WTC11 (cell line): ENCODE measurements around the gene SORCS2. TPM values are rescaled to one million over a fixed set of nuclear protein-coding genes. Genes with fewer than 3 reads are reported as not detected.

Experiments
- ATAC-seq: fragments of 200-7000 bp; cut with Tn5 transposase; 2 replicates; pipeline ENCODE4 v1.10.0; 2021; ENCODE audit warnings: mild to moderate bottlenecking, moderate library complexity
- CTCF ChIA-PET: fragments of 300-600 bp; sonication (Branson Sonifier 250); formaldehyde crosslinking; loops from one replicate; lab custom pipeline; 2021; ENCODE audit warnings: antibody characterized with exemption; lab: Charles Lee
- POLR2A ChIA-PET: fragments of 350-600 bp; sonication (Branson Sonifier 250); formaldehyde crosslinking; loops from one replicate; lab custom pipeline; 2021; ENCODE audit warnings: antibody characterized with exemption; lab: Charles Lee
- DNase-seq: peaks from one replicate; pipeline ENCODE4 v3.0.0; 2021; ENCODE audit warnings: low spot score
- H3K27ac Mint-ChIP-seq: 2 replicates; pipeline ENCODE4 v1.8.0; 2021; ENCODE audit warnings: mixed read lengths
- H3K27me3 Mint-ChIP-seq: 2 replicates; pipeline ENCODE4 v1.8.0; 2021; ENCODE audit warnings: low read depth, mild to moderate bottlenecking, moderate library complexity, mixed read lengths
- H3K36me3 Mint-ChIP-seq: 2 replicates; pipeline ENCODE4 v1.8.0; 2021; ENCODE audit warnings: mixed read lengths
- H3K4me1 Mint-ChIP-seq: 2 replicates; pipeline ENCODE4 v1.8.0; 2022; ENCODE audit warnings: mixed read lengths
- H3K4me3 Mint-ChIP-seq: 2 replicates; pipeline ENCODE4 v1.8.0; 2021; ENCODE audit warnings: mild to moderate bottlenecking, moderate library complexity, mixed read lengths
- H3K9me3 Mint-ChIP-seq: 2 replicates; pipeline ENCODE4 v1.8.0; 2021; ENCODE audit warnings: mixed read lengths
- AR ChIP-seq: fragments of 250-450 bp; sonication (Bioruptor Pico); IDR thresholded peaks from 2 replicates; pipeline ENCODE4 v1.9.0; 2021; ENCODE audit warnings: mild to moderate bottlenecking
- CREM ChIP-seq: sonication (generic); formaldehyde crosslinking; IDR thresholded peaks from 2 replicates; pipeline ENCODE4 v1.8.1; 2022; ENCODE audit warnings: mild to moderate bottlenecking, missing genetic modification reagents, moderate library complexity
- E2F4 ChIP-seq: sonication (generic); formaldehyde crosslinking; IDR thresholded peaks from 2 replicates; pipeline ENCODE4 v1.8.1; 2022; ENCODE audit warnings: low read depth, mild to moderate bottlenecking, moderate library complexity, missing genetic modification reagents, borderline replicate concordance
- E2F5 ChIP-seq: sonication (generic); formaldehyde crosslinking; IDR thresholded peaks from 2 replicates; pipeline ENCODE4 v1.8.1; 2022; ENCODE audit warnings: mild to moderate bottlenecking, moderate library complexity, missing genetic modification reagents
- FOXK1 ChIP-seq: sonication (generic); formaldehyde crosslinking; IDR thresholded peaks from 2 replicates; pipeline ENCODE4 v1.8.0; 2022; ENCODE audit warnings: mild to moderate bottlenecking, moderate library complexity, missing genetic modification reagents
- FOXP1 ChIP-seq: sonication (generic); formaldehyde crosslinking; IDR thresholded peaks from 2 replicates; pipeline ENCODE4 v1.8.0; 2022; ENCODE audit warnings: missing genetic modification reagents, mild to moderate bottlenecking, moderate library complexity, borderline replicate concordance
- IRF2 ChIP-seq: sonication (generic); formaldehyde crosslinking; IDR thresholded peaks from 2 replicates; pipeline ENCODE4 v1.8.0; 2022; ENCODE audit warnings: low read depth, missing genetic modification reagents, borderline replicate concordance
- JUN ChIP-seq: sonication (generic); formaldehyde crosslinking; IDR thresholded peaks from 2 replicates; pipeline ENCODE4 v1.8.0; 2023; ENCODE audit warnings: mild to moderate bottlenecking, missing genetic modification reagents
- MXD4 ChIP-seq: fragments of 250-450 bp; sonication (Bioruptor Pico); IDR thresholded peaks from 2 replicates; pipeline ENCODE4 v1.8.0; 2021; ENCODE audit warnings: mild to moderate bottlenecking, moderate library complexity, borderline replicate concordance
- NR1H2 ChIP-seq: sonication (generic); formaldehyde crosslinking; IDR thresholded peaks from 2 replicates; pipeline ENCODE4 v1.9.0; 2021; ENCODE audit warnings: mild to moderate bottlenecking, moderate library complexity, missing genetic modification reagents
- NR2C2 ChIP-seq: sonication (generic); formaldehyde crosslinking; IDR thresholded peaks from 2 replicates; pipeline ENCODE4 v1.8.0; 2022; ENCODE audit warnings: mild to moderate bottlenecking, missing genetic modification reagents
- SMAD4 ChIP-seq: sonication (generic); formaldehyde crosslinking; IDR thresholded peaks from 2 replicates; pipeline ENCODE4 v1.8.0; 2022; ENCODE audit warnings: mild to moderate bottlenecking, missing genetic modification reagents
- SOX15 ChIP-seq: fragments of 250-450 bp; sonication (Bioruptor Pico); IDR thresholded peaks from 2 replicates; pipeline ENCODE4 v1.9.0; 2021; ENCODE audit warnings: mild to moderate bottlenecking
- STAT6 ChIP-seq: sonication (generic); formaldehyde crosslinking; conservative IDR thresholded peaks from 2 replicates; pipeline ENCODE4 v1.8.1; 2023; ENCODE audit warnings: mild to moderate bottlenecking, low read depth, missing genetic modification reagents, moderate library complexity
- TCF7 ChIP-seq: sonication (generic); formaldehyde crosslinking; IDR thresholded peaks from 2 replicates; pipeline ENCODE4 v1.8.0; 2022; ENCODE audit warnings: mild to moderate bottlenecking, low read depth, missing genetic modification reagents, moderate library complexity
- ZNF138 ChIP-seq: sonication (generic); formaldehyde crosslinking; conservative IDR thresholded peaks from 2 replicates; pipeline ENCODE4 v1.8.1; 2022; ENCODE audit warnings: mild to moderate bottlenecking, moderate library complexity, missing genetic modification reagents
- ZNF219 ChIP-seq: sonication (generic); formaldehyde crosslinking; IDR thresholded peaks from 2 replicates; pipeline ENCODE4 v1.8.0; 2023; ENCODE audit warnings: missing genetic modification reagents, mild to moderate bottlenecking, borderline replicate concordance
- ZNF232 ChIP-seq: sonication (generic); formaldehyde crosslinking; IDR thresholded peaks from 2 replicates; pipeline ENCODE4 v1.8.0; 2022; ENCODE audit warnings: mild to moderate bottlenecking, missing genetic modification reagents
- ZNF416 ChIP-seq: fragments of 250-450 bp; sonication (Bioruptor Pico); IDR thresholded peaks from 2 replicates; pipeline ENCODE4 v1.9.0; 2021; ENCODE audit warnings: mild to moderate bottlenecking, inconsistent platforms
- ZNF512 ChIP-seq: sonication (generic); formaldehyde crosslinking; IDR thresholded peaks from 2 replicates; pipeline ENCODE4 v1.8.1; 2022; ENCODE audit warnings: missing genetic modification reagents, borderline replicate concordance
- ZSCAN18 ChIP-seq: fragments of 250-450 bp; sonication (Bioruptor Pico); IDR thresholded peaks from 2 replicates; pipeline ENCODE4 v2.1.2; 2022; ENCODE audit warnings: mild to moderate bottlenecking, moderate library complexity
- total RNA-seq: library from RNA; stranded (reverse); gene quantifications from 3 replicates; pipeline ENCODE4 v1.2.3, GENCODE V29; 2021

SORCS2 gene
- total RNA-seq, 1 experiment from 2014 or later = 6.6 TPM

- H3K27ac Mint-ChIP-seq = no peak overlapping the region
- no peaks in the 10 kb centered on the region for H3K4me1 Mint-ChIP-seq
- H3K9me3 Mint-ChIP-seq = peaks cover 13% of the 10 kb centered on the region; the same call in 1 of the 2 replicates
- ATAC-seq (no peak), DNase-seq (no peak)
- ChIA-PET CTCF (no interaction called here), POLR2A (no interaction called here)
- TF ChIP-seq ZNF416 (CRISPR knock-in tag) (no peak), MXD4 (CRISPR knock-in tag) (no peak), ZNF512 (CRISPR knock-in tag) (no peak), NR2C2 (CRISPR knock-in tag) (no peak), SMAD4 (CRISPR knock-in tag) (no peak), ZNF232 (no peak), FOXK1 (CRISPR knock-in tag) (no peak), IRF2 (CRISPR knock-in tag) (no peak)
- H3K4me3 Mint-ChIP-seq = no peak overlapping the region
- no peaks in the 10 kb centered on the region for H3K36me3 Mint-ChIP-seq
- H3K27me3 Mint-ChIP-seq = no peaks in the 10 kb centered on the region; the same call in 1 of the 2 replicates
Measured at GRCh38 chr4:7374571-7374970, 182.2 kb downstream of the SORCS2 start.

- Mint-ChIP-seq H3K9me3 (peaks cover 13% of the 10 kb centered on the region; the same call in 1 of the 2 replicates), H3K36me3 (no peaks in the 10 kb centered on the region), H3K4me3 (no peak overlapping the region), H3K27me3 (no peaks in the 10 kb centered on the region; the same call in 1 of the 2 replicates), H3K27ac (no peak overlapping the region), H3K4me1 (no peaks in the 10 kb centered on the region)
- DNase-seq (no peak), ATAC-seq (no peak)
- TF ChIP-seq ZNF138 = no peak
- no peak for TF ChIP-seq NR1H2 (CRISPR knock-in tag)
- TF ChIP-seq JUN = no peak
- TF ChIP-seq IRF2 (CRISPR knock-in tag) = no peak
- no peak for TF ChIP-seq TCF7 (CRISPR knock-in tag)
- no peak for TF ChIP-seq STAT6 (CRISPR knock-in tag)
- TF ChIP-seq AR (CRISPR knock-in tag) = no peak
- TF ChIP-seq CREM (CRISPR knock-in tag) = no peak
- TF ChIP-seq ZNF219 = no peak
- no peak for TF ChIP-seq E2F4 (CRISPR knock-in tag)
- TF ChIP-seq SOX15 (CRISPR knock-in tag) = no peak
- no peak for TF ChIP-seq E2F5 (CRISPR knock-in tag)
- no peak for TF ChIP-seq ZSCAN18
- no peak for TF ChIP-seq FOXP1 (CRISPR knock-in tag)
- CTCF ChIA-PET = interaction anchor here (1.4 kb wide), 1 partner anchor 40 kb away, joined by 5 read pairs; no protein-coding TSS in a partner anchor
- POLR2A ChIA-PET = no interaction called here
Measured at GRCh38 chr4:7375427-7375826, 183.1 kb downstream of the SORCS2 start.
